HCT116 (cell line): ENCODE measurements around the gene ACOT9. TPM values are rescaled to one million over a fixed set of nuclear protein-coding genes. Genes with fewer than 3 reads are reported as not detected.
A peak's percentile ranks its signal among the peaks of the same experiment; 100 is the strongest.

Experiments
- ATAC-seq: fragments of 200-7000 bp; cut with Tn5 transposase; 2 replicates; pipeline ENCODE4 v1.9.1; 2020; ENCODE audit warnings: mild to moderate bottlenecking, moderate library complexity
- BruUV-seq: library from RNA; stranded (reverse); fragments of 400-500 nt; replicated peaks from 2 replicates; lab custom pipeline; 2021; lab: Mats Ljungman, UMichigan
- CTCF ChIA-PET: fragments of 300-600 bp; sonication (Branson Sonifier 250); formaldehyde crosslinking; loops from one replicate; lab custom pipeline; 2021; ENCODE audit warnings: antibody characterized with exemption; lab: Charles Lee
- POLR2A ChIA-PET: fragments of 300-600, 350-600 bp; sonication (Branson Sonifier 250); formaldehyde crosslinking; loops from one replicate; lab custom pipeline; 2021; ENCODE audit warnings: antibody characterized with exemption; lab: Charles Lee
- RAD21 ChIA-PET, 2 experiments: fragments of 300-600 bp; sonication (Branson Sonifier 250); formaldehyde crosslinking; loops; one replicate each; lab custom pipeline; 2023; ENCODE audit warnings: low total read pairs in 2 of 2; ENCODE audit not compliant: uncharacterized antibody in 2 of 2, unreplicated experiment in 2 of 2, low non-redundant PET in 1 of 2; lab: Charles Lee
- DNase-seq: peaks from one replicate; pipeline ENCODE4 v3.0.0-alpha.2; 2010; ENCODE audit warnings: low read depth, low spot score
- H2AFZ ChIP-seq: fragments of 200-600 bp; shearing (Covaris generic), sonication (generic); 2 replicates; pipeline ENCODE4 v1.6.1; 2017; ENCODE audit warnings: low read depth, mixed run types, mixed read lengths, antibody characterized with exemption, low read length; ENCODE audit not compliant: poor library complexity, severe bottlenecking
- H3K27ac ChIP-seq: 2 replicates; pipeline ENCODE4 v1.5.1; 2012; ENCODE audit warnings: low read depth, low read length
- H3K27me3 ChIP-seq: fragments of 200-600 bp; sonication (generic); 2 replicates; pipeline ENCODE4 v1.6.1; 2016; ENCODE audit warnings: mixed run types, low read length, mixed read lengths; ENCODE audit not compliant: insufficient read depth
- H3K36me3 ChIP-seq, 2 experiments: fragments of 200-500 bp in 1 of 2; fragments of 200-600 bp in 1 of 2; sonication (Bioruptor generic) in 1 of 2; sonication (generic) in 1 of 2; 2 replicates each; pipeline versions ENCODE4 v1.5.1 to v1.6.1; 2014 to 2016; ENCODE audit warnings: low read length in 2 of 2, inconsistent platforms in 1 of 2, mixed read lengths in 1 of 2, mixed run types in 1 of 2; ENCODE audit not compliant: insufficient read depth in 2 of 2, control insufficient read depth in 1 of 2
- H3K4me1 ChIP-seq, 2 experiments: fragments of 200-600 bp in 1 of 2; sonication (generic) in 1 of 2; 2 replicates each; pipeline versions ENCODE4 v1.5.1 to v1.6.1; 2012 to 2017; ENCODE audit warnings: low read length in 2 of 2, inconsistent platforms in 1 of 2, mild to moderate bottlenecking in 1 of 2, mixed read lengths in 1 of 2, mixed run types in 1 of 2, moderate library complexity in 1 of 2; ENCODE audit not compliant: insufficient read depth in 2 of 2, control insufficient read depth in 1 of 2
- H3K4me2 ChIP-seq: fragments of 200-600 bp; sonication (generic); 2 replicates; pipeline ENCODE4 v1.6.1; 2017; ENCODE audit warnings: mixed run types, low read length, mixed read lengths
- H3K4me3 ChIP-seq, 2 experiments: fragments of 200-600 bp in 1 of 2; sonication (generic) in 1 of 2; replicated peaks in 1 of 2; 2 replicates each; pipeline ENCODE4 v1.5.1; 2011 to 2016; ENCODE audit warnings: low read length in 2 of 2, control low read depth in 1 of 2, low read depth in 1 of 2, mild to moderate bottlenecking in 1 of 2, mixed read lengths in 1 of 2, mixed run types in 1 of 2
- H3K79me2 ChIP-seq: fragments of 200-600 bp; sonication (generic); 2 replicates; pipeline ENCODE4 v1.6.1; 2017; ENCODE audit warnings: mild to moderate bottlenecking, mixed run types, low read length, moderate library complexity, mixed read lengths; ENCODE audit not compliant: insufficient read depth
- H3K9ac ChIP-seq: fragments of 200-600 bp; sonication (generic); 2 replicates; pipeline ENCODE4 v1.6.1; 2016; ENCODE audit warnings: low read length, mixed read lengths
- H3K9me2 ChIP-seq: fragments of 200-600 bp; sonication (generic), shearing (Covaris generic); 2 replicates; pipeline ENCODE4 v1.6.1; 2017; ENCODE audit warnings: mixed run types, mild to moderate bottlenecking, moderate library complexity; ENCODE audit not compliant: insufficient read depth
- H3K9me3 ChIP-seq, 2 experiments: fragments of 200-500 bp in 1 of 2; fragments of 200-600 bp in 1 of 2; sonication (Bioruptor generic) in 1 of 2; sonication (generic) in 1 of 2; 2 replicates each; pipeline ENCODE4 v1.6.1; 2014 to 2017; ENCODE audit warnings: low read length in 2 of 2, mixed read lengths in 2 of 2, inconsistent platforms in 1 of 2, low read depth in 1 of 2, mild to moderate bottlenecking in 1 of 2, mixed run types in 1 of 2, moderate library complexity in 1 of 2; ENCODE audit not compliant: control insufficient read depth in 1 of 2, insufficient read depth in 1 of 2
- H4K20me1 ChIP-seq: fragments of 200-600 bp; sonication (generic), shearing (Covaris generic); 2 replicates; pipeline ENCODE4 v1.6.1; 2017; ENCODE audit warnings: mixed run types, mild to moderate bottlenecking, moderate library complexity; ENCODE audit not compliant: insufficient read depth
- ATF3 ChIP-seq: IDR thresholded peaks from 2 replicates; pipeline ENCODE4 v1.6.1; 2012
- CBX3 ChIP-seq: IDR thresholded peaks from 2 replicates; pipeline ENCODE4 v1.6.1; 2012; ENCODE audit warnings: low read depth
- CEBPB ChIP-seq: IDR thresholded peaks from 2 replicates; pipeline ENCODE4 v1.6.1; 2012; ENCODE audit warnings: low read depth
- ELF1 ChIP-seq: IDR thresholded peaks from 2 replicates; pipeline ENCODE4 v1.6.1; 2012; ENCODE audit warnings: low read depth, borderline replicate concordance
- EZH2 ChIP-seq: fragments of 200-600 bp; sonication (generic); IDR thresholded peaks from 2 replicates; pipeline ENCODE4 v1.6.1; 2017; ENCODE audit warnings: antibody characterized with exemption, mixed run types
- EZH2phosphoT487 ChIP-seq: fragments of 200-600 bp; IDR thresholded peaks from 2 replicates; pipeline ENCODE4 v1.6.1; 2018; ENCODE audit warnings: antibody characterized with exemption, borderline replicate concordance
- MAX ChIP-seq: IDR thresholded peaks from 2 replicates; pipeline ENCODE4 v1.6.1; 2012
- POLR2A ChIP-seq: IDR thresholded peaks from 2 replicates; pipeline ENCODE4 v1.7.0; 2011; ENCODE audit warnings: borderline replicate concordance; ENCODE audit not compliant: insufficient read depth, insufficient read length; ENCODE audit errors: extremely low read depth
- POLR2AphosphoS5 ChIP-seq: IDR thresholded peaks from 2 replicates; pipeline ENCODE4 v1.6.1; 2011; ENCODE audit warnings: mild to moderate bottlenecking, low read depth, low read length, moderate library complexity
- RAD21 ChIP-seq: IDR thresholded peaks from 2 replicates; pipeline ENCODE4 v1.6.1; 2012; ENCODE audit warnings: low read depth, mild to moderate bottlenecking
- SIN3A ChIP-seq: IDR thresholded peaks from 2 replicates; pipeline ENCODE4 v1.6.1; 2012; ENCODE audit warnings: low read depth
- SRF ChIP-seq: IDR thresholded peaks from 2 replicates; pipeline ENCODE4 v1.6.1; 2012; ENCODE audit warnings: low read depth
- TCF7L2 ChIP-seq: IDR thresholded peaks from 2 replicates; pipeline ENCODE4 v1.7.0; 2011; ENCODE audit warnings: borderline replicate concordance, inconsistent platforms; ENCODE audit not compliant: insufficient read depth, insufficient read length; ENCODE audit errors: extremely low read depth
- YY1 ChIP-seq: IDR thresholded peaks from 2 replicates; pipeline ENCODE4 v1.6.1; 2011; ENCODE audit warnings: low read length, low read depth, moderate library complexity, mild to moderate bottlenecking; ENCODE audit not compliant: insufficient replicate concordance; ENCODE audit errors: extremely low read depth
- ZBTB33 ChIP-seq: IDR thresholded peaks from 2 replicates; pipeline ENCODE4 v1.6.1; 2011; ENCODE audit warnings: mild to moderate bottlenecking, low read length, moderate library complexity; ENCODE audit not compliant: insufficient replicate concordance; ENCODE audit errors: extremely low read depth
- ZFX ChIP-seq: fragments of 450-650 bp; IDR thresholded peaks from 2 replicates; pipeline ENCODE4 v1.6.1; 2017
- intact Hi-C: fragments of 100-400 bp; cut with micrococcal nuclease; formaldehyde crosslinking; loops from 2 replicates; pipeline ENCODE4 v1.10.0; 2022
- total RNA-seq: library from RNA; stranded (reverse); gene quantifications from one replicate; pipeline ENCODE4 v1.2.1, GENCODE V29; 2021; ENCODE audit not compliant: unreplicated experiment
- TF ChIP-seq, protein P1 (sequence below), 3 experiments: fragments of 200-600 bp in 1 of 3; sonication (generic) in 1 of 3; IDR thresholded peaks in 2 of 3; conservative IDR thresholded peaks in 1 of 3; 2 replicates each; pipeline ENCODE4 v1.5.1; 2012 to 2017; ENCODE audit warnings: low read depth in 2 of 3, low read length in 2 of 3, antibody characterized with exemption in 1 of 3, borderline replicate concordance in 1 of 3, control low read depth in 1 of 3, mild to moderate bottlenecking in 1 of 3, mixed read lengths in 1 of 3, mixed run types in 1 of 3, moderate library complexity in 1 of 3; ENCODE audit not compliant: insufficient read depth in 1 of 3

Gene ACOT9
- total RNA-seq, 1 experiment from 2014 or later: 59.7 TPM

DNA sequence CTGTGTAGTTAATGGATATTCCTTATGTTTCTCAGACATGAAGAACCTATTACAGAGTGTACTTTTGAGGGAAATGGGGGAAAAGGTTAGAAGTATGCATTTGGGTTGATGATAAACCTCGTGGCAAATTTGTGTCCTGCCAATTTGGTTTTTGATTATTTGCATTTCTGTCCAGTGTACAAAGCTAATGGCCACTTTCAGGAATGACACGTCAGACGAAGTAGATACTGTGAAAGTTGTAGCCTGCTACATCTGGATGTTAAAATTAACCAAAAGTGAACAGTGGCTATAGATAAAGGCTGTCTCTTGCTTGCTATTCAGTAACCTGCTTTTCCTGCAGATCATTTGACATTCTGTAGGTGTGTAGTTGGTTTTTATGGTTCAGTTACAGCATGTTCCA is 74.7 kb downstream of the ACOT9 start (continued):
- TF ChIP-seq SIN3A: no peak
- TF ChIP-seq TCF7L2: no peak
- TF ChIP-seq EZH2phosphoT487: no peak
- no peak for TF ChIP-seq ELF1
- TF ChIP-seq, protein P1, sequence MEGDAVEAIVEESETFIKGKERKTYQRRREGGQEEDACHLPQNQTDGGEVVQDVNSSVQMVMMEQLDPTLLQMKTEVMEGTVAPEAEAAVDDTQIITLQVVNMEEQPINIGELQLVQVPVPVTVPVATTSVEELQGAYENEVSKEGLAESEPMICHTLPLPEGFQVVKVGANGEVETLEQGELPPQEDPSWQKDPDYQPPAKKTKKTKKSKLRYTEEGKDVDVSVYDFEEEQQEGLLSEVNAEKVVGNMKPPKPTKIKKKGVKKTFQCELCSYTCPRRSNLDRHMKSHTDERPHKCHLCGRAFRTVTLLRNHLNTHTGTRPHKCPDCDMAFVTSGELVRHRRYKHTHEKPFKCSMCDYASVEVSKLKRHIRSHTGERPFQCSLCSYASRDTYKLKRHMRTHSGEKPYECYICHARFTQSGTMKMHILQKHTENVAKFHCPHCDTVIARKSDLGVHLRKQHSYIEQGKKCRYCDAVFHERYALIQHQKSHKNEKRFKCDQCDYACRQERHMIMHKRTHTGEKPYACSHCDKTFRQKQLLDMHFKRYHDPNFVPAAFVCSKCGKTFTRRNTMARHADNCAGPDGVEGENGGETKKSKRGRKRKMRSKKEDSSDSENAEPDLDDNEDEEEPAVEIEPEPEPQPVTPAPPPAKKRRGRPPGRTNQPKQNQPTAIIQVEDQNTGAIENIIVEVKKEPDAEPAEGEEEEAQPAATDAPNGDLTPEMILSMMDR (IDR thresholded peaks at IDR 0.05 in 2 of 3, conservative IDR thresholded peaks at IDR 0.05 in 1 of 3; ENCODE audit: borderline replicate concordance in 1 of 3, insufficient read depth in 1 of 3, low read depth in 2 of 3, low read length in 2 of 3): no peak
- TF ChIP-seq ATF3: no peak
- TF ChIP-seq POLR2AphosphoS5: no peak

GRCh38 chrX:23667239-23668177 is 75.6 kb downstream of the ACOT9 start, which contains the start of gene PRDX4:
Gene PRDX4 (plus strand): TSS chrX:23667493. CDS start chrX:23667571, 78 bp downstream.
- no TSS peak for BruUV-seq
- Histone ChIP-seq H3K9me2 (no peaks in the 10 kb centered on the region), H2AFZ (peak within 1 kb of the TSS; percentile 45), H3K27me3 (no peaks in the 10 kb centered on the region), H3K36me3 (peaks cover 0 to 5% of the 10 kb centered on the region in 2 experiments; a peak in 2 of 4 replicates), H3K79me2 (peaks cover 46% of the 10 kb centered on the region), H3K4me1 (peaks cover 2 to 9% of the 10 kb centered on the region in 2 experiments; a peak in 2 of 4 replicates), H4K20me1 (no peaks in the 10 kb centered on the region), H3K9ac (peak within 1 kb of the TSS; percentile 86), H3K27ac (peak within 1 kb of the TSS; percentile 86), H3K4me2 (peak within 1 kb of the TSS; percentile 64), H3K4me3 (peak within 1 kb of the TSS; percentile 58 to 60), H3K9me3 (no peaks in the 10 kb centered on the region)
- ChIA-PET RAD21 (no interaction called here), CTCF (interaction anchor here (0.6 kb wide), 1 partner anchor 8 kb away, joined by 3 read pairs; no protein-coding TSS in a partner anchor), POLR2A (interaction anchor here (0.6 to 1.6 kb wide), 3 partner anchors 13 to 235 kb away, joined by 3 to 4 read pairs (median 4); no protein-coding TSS in a partner anchor)
- intact Hi-C loops: no loop called here
- ATAC-seq (peak; percentile 85), DNase-seq (peak; percentile 67)
- peak; percentile 44 for TF ChIP-seq TCF7L2
- peak; percentile 47 for TF ChIP-seq POLR2A
- TF ChIP-seq CEBPB: peak; percentile 39; the same call in 1 of the 2 replicates
- TF ChIP-seq POLR2AphosphoS5: peak; percentile 83
- no peak for TF ChIP-seq EZH2
- no peak for TF ChIP-seq EZH2phosphoT487
- TF ChIP-seq ZFX: peak; percentile 46; the same call in 1 of the 2 replicates
- TF ChIP-seq MAX: peak; percentile 94
- TF ChIP-seq ZBTB33: peak; percentile 89
- TF ChIP-seq SRF: no peak
- TF ChIP-seq RAD21: no peak
- TF ChIP-seq ATF3: no peak
- TF ChIP-seq YY1: peak; percentile 8
- TF ChIP-seq CBX3: peak; percentile 13; the same call in 1 of the 2 replicates
- no peak; the same call in 1 of the 2 replicates for TF ChIP-seq SIN3A
